ENCODE results near the gene ZNF142.

ZNF142 gene

DNA sequence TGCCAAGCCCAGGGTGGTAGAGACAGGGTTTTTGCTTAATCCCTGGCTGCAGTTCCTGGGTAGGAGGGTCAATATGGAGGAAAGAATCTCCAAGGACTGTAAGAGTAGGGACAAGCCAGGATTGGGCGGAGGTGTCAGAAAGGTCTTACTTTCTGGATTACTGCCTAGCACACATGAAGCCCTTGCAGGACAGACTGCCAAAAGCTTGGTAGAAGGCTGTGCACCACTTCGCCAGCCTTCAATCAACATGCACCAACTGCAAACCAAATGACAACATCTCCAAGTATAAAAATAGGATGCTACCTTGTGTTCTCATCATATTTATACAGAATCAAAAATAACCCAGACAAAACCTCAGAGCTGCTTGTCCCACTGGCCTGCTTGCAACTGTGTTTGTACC lies 3.7 kb downstream of the ZNF142 start:
- DNase-seq (ENCODE audit: low read depth in 2 of 2): no peak

DNA sequence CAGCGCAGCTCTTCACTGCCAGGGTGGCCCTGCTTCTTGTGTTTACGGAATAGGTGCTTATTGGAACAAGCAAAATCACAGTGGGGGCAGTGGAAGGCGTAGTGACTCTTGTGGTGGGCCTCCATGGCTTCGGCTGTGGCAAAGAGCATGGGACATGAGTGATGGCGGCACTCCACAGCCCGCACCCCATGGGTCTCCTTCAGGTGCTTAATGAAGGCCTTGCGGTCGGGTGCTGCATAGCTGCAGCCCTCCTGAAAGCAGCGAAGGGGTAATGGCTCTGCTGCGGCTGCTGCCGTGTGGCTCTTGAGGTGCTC lies 10.7 kb downstream of the ZNF142 start:
- no peak for DNase-seq (ENCODE audit: low read depth in 2 of 2)

DNA sequence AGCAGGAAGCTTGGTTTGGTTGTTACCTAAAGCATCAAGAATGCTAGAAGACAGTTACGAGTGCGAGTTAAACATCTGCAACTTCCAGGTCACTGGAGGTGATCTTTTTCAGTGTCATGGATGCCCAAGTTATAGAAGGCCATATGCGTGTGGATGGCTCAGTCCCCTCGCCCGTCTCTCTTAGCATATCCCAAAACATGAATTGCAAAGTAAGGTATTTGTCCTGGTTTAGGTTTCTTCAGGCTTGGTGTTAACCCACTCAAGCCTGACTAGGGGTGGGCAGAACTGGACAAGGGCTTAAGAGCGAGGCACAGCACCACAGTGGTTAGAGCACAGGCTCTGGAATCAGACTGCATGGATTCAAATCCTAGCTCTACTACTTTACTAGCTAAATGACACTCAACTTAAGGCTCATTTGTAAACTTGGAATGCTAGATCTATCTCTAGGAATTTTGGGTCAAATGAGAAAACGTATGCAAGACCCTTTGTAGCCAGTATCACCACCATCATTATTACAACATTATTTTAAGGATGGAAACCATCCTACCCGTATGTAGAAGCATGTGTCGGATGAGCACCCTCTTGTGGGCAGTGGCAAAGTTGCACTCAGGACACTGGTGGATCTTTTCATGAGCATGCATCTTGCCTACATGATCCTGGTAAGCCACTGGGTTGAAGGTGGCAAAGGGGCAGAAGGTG lies 11.2 kb downstream of the ZNF142 start:
- DNase-seq (ENCODE audit: low read depth in 2 of 2): peak; percentile 23

DNA sequence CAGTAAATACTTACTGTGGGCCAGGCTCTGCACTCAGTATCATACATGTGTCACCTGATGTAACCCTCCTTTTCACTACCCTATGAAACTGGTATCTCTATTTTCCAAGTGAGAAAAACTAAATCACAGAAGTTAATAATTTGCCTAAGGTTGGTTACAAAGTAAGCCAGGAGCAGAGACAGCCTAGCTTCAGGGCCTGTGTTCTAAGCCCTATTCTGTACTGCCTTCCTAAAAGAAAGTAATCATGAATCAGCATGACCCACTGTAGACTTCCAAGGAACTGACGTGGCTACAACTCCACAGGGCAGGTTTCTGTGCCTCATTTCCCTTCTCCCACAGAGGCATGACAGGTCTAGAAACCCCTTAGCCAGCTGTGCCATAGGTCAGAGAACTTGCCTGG lies 14.3 kb downstream of the ZNF142 start:
- no peak for DNase-seq (ENCODE audit: low read depth in 2 of 2)

DNA sequence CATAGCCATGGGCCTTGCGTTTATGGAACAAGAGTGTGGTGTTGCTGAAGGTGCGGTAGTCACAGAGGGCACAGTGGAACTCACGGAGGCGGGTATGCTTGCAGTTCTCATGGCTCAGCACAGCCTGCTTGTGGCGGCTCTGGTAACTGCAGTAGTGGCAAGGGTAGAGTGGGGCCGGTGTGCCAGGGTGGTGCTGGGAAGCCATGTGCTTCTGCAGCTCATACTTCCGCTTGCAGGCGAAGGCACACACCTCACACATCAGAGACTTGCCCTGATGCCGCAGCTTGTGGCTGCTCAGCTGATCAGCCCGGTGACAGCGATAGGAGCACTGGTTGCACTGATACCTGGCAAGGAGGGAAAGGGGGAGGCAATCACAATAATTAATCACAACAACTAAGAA lies 14.7 kb downstream of the ZNF142 start:
- DNase-seq (ENCODE audit: low read depth in 2 of 2): no peak

DNA sequence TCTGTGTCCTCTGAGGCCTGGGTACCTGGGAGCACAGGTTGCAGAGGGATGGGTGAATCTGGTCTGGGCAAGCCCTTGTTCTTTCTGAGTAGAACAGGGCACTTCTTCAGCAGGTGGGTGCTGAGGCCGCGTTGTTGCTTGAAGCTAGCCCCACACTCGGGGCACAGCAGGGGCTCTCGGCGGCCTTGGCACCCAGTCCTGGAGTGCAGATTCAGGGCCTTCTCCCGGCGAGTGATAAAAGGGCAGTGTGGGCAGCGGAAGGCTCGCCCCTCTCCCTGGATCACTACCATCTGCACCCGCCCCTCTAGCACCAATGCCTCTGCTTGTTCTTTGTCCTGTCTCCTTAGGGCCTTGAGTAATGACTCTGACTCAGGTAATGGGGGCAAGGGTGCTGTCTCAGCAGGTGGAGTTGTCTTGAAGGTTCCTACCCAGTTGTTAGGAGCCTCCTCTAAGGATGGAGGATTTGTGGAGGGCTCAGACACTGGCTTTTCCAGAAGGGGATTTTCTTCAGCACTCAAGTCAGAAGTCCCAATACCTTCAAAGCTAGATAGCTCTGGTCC lies 15.6 kb downstream of the ZNF142 start:
- no peak for DNase-seq (ENCODE audit: low read depth in 2 of 2)

DNA sequence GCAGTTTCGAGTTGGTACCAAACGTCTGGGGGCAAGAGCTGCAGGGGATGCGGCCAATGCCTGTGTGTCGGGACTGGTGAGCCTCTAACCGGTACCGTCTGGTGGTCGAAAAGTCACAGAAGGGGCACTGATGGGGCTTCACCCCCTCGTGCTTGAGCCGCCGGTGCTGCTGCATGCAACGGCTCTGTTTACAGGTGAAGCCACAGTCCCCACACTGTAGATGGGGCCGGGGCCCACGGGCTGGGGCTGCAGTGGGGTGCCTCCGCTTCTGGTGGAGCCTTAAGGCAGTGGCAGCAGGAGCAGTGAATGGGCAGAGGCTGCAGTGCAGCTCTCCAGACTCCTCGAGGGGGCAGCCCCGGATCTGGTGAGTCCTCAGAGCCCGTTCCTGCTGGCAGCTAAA lies 16.6 kb downstream of the ZNF142 start:
- DNase-seq (ENCODE audit: low read depth in 2 of 2): no peak

DNA sequence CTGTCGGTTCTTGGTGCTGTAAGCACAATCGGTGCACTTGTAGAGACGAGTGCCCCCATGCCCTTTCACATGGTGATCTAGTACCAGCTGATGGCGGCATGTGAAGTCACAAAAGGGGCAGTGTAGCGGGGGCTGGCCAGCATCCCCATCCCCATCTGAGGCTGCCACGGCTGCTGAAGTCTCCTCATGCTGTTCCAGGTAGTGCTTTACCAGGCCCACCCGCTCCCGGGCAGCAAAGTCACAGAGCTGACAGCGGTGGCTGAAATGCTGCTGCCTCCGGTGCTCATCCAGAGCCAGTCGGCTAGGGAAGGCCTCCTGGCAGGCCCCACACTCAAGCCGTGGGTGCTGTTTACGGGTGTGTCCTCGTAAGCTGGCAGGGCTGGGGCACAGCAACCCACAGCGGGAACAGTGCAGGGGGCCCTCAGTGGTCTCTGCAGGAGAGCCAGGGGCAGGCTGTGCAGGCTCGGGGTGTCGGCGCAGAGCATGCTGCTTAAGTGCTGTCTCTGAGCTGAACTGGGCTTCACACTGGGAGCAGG lies 17.2 kb downstream of the ZNF142 start:
- no peak for DNase-seq (ENCODE audit: low read depth in 2 of 2)

DNA sequence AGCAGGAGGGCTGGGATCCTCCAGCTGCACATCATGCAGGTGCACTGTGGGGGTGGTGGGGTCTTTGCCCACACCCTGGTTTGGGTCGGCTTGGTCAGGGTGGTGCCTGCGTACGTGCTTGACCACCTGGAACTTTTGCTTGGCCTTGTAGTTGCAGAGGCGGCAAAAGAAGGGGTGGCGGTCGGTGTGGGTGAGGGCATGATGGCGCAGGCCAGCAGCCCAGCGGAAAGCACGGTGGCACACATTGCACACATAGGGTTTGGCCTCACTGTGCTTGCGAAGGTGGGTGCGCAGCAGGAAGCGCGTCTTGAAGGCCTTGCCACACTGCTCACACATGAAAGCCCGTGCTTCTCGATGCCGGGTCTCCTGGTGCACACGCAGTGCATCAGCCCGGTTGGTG lies 21.1 kb downstream of the ZNF142 start:
- no peak for DNase-seq (ENCODE audit: low read depth in 2 of 2)

DNA sequence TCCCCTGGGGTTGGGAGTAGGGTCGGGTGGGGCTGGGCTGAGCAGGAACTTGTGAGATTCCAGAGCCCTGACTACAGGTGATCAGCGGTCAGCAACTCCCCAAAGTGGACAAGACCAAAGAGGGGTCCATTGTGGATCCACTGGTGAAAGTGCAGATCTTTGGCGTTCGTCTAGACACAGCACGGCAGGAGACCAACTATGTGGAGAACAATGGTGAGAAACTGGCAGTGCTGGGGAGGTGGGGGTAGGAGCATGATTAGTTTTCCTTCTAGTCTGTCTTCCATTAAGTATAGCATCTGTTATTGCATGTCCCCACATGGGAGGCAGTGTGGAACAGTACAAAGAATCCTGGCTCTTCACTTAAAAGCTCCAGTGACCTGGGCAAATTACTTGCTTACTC lies 23.7 kb downstream of the ZNF142 start:
- no peak for DNase-seq (ENCODE audit: low read depth in 2 of 2)

DNA sequence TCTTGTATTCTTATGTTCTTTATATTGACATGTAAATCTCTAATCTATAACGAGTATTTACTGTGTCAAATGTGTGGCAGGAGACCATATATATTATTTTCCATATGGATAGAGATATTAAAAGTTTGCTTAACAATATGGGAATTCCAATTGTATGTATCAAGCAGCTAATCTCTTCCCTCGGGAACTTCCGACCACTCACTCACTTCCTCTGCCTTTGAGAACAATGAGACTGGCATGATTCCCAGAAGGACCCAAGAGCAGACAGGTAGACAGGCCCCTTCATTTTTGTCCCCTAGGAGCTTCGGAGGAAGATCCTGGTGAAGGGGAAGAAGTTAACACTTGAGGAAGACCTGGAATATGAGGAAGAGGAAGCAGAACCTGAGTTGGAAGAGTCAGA lies 27.6 kb downstream of the ZNF142 start:
- no peak for DNase-seq (ENCODE audit: low read depth in 2 of 2)

DNA sequence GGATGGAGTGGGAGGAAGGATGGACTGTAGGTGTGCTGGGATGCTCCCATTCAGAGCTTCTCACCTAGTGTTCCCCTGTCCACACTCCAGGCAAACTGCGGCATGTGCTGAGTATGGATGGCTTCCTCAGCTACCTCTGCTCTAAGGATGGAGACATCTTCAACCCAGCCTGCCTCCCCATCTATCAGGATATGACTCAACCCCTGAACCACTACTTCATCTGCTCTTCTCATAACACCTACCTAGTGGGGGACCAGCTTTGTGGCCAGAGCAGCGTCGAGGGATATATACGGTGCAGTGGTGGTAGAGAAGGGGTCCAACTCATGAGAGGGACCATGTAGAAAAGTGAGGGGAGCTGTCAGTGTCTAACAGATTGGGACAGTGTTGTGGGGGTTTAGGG lies 31.5 kb downstream of the ZNF142 start:
- no peak for DNase-seq (ENCODE audit: low read depth in 2 of 2)

DNA sequence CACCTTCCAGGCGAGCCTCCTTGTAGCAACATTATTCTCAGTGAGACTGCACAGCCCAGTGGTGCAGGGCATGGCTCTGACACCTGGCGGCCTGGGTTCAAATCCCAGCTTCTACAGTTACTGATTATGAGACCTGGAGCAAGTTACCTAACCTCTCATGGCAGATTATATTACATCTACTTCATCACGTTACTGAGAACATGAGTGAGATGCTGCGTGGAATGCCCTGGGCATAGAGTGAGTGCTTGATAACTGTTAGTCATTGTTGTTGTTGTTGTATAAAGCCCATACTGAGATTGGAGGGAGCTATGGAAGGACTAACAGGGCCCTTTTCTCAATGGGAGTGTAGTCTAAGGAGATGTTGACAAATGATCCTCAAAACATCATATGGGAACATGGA lies 33.1 kb downstream of the ZNF142 start:
- no peak for DNase-seq (ENCODE audit: low read depth in 2 of 2)

DNA sequence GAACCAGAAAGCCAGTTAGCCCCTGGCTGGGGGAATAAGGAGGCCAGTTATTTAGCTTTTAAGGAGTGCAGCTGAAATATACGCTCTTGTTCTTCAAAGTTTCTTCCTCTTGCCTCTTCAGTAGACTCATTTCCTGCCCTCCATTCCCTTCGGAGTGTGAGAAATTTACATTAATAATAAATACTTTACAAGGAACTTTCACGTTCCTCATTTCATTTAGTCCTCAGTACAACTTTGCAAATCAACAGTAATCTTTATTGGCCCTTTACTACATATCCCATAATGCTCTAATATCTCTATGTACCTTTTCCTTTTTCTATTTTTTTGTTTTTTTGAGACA lies 36.1 kb downstream of the ZNF142 start:
- no peak for DNase-seq (ENCODE audit: low read depth in 2 of 2)

DNA sequence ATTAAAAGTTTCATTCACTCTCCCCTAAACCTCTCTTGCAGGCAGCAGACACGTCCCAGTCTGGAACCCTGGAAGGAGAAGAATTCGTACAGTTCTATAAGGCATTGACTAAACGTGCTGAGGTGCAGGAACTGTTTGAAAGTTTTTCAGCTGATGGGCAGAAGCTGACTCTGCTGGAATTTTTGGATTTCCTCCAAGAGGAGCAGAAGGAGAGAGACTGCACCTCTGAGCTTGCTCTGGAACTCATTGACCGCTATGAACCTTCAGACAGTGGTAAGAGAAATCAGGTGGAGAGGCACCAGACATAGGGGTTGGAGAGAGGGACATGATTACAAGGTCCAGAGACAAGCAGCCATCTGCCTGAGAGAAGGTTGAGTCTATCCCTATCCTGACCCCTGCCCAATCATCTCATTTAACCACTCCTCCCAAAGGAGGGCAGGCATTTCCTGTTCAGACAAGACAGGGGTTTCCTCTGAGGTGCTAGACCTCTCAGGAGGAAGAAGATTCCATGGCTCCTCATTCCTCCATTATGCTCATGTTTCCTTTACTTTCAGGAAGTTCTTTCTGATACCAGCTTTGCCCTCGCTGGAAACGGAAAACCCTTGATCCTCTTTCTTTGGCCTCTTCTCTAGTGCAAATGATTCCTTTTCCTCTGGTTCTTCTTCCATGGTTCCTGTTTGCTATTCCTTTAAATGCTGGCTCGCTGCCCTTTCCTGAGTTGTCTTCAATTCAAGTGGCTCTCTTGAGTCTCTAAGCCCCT lies 36.6 kb downstream of the ZNF142 start:
- no peak for DNase-seq (ENCODE audit: low read depth in 2 of 2)

DNA sequence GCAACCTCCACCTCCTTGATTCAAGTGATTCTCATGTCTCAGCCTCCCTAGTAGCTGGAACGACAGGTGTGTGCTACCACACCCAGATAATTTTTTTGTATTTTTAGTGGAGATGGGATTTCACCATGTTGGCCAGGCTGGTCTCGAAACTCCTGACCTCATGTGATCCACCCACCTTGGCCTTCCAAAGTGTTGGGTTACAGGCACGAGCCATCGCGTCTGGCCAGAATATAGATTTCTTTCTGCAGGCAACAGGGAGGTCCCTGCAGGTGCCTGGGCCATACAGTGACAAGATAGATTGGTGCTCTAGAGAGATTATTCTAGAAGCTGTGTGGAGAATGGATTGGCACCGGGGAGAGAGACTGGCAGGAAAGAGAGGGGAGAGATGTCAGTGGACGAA lies 38.4 kb downstream of the ZNF142 start:
- no peak for DNase-seq (ENCODE audit: low read depth in 2 of 2)

DNA sequence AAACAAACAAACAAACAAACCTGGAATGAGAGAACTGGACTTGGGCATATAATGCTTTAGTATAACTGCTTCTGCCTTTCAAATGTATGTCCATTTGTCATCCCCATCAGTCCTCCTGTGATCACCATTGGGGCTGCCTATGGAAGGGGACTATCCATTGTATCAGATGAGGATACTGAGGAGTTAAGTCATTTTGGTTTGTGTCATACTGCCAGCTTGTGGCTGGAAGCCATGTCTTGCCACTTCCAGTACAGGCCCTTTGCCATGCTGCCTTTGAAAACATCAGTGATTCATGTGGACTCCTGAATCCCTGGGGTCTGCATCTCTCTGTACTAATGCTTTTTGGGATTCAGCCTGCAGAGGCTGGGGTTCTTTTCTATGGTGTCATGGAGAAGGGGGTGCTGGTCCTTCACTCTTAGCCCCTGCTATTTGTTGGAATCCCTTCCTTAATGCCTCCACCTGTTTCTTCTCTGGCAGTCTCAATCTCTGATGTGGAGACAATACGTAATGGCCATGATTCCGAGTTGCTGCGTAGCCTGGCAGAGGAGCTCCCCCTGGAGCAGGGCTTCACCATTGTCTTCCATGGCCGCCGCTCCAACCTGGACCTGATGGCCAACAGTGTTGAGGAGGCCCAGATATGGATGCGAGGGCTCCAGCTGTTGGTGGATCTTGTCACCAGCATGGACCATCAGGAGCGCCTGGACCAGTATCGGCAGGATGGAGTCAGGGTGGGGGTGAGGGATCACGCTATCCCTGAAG lies 41.1 kb downstream of the ZNF142 start:
- no peak for DNase-seq (ENCODE audit: low read depth in 2 of 2)

DNA sequence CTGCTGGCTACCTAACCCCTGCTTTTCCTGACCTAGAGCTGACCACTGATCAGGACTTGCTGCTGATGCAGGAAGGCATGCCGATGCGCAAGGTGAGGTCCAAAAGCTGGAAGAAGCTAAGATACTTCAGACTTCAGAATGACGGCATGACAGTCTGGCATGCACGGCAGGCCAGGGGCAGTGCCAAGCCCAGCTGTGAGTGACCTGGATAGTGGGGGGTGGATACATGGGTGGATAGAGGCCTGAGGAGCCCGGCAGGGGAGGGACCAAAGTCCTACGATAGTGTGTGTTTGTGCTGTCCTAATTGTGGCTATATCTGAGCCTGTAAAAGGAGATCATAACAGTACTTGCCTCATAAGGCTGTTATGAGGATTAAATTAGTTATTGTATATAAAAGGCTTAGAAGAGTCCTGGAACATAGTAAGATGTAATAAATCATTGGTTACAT lies 43.5 kb downstream of the ZNF142 start:
- DNase-seq (ENCODE audit: low read depth in 2 of 2): no peak

DNA sequence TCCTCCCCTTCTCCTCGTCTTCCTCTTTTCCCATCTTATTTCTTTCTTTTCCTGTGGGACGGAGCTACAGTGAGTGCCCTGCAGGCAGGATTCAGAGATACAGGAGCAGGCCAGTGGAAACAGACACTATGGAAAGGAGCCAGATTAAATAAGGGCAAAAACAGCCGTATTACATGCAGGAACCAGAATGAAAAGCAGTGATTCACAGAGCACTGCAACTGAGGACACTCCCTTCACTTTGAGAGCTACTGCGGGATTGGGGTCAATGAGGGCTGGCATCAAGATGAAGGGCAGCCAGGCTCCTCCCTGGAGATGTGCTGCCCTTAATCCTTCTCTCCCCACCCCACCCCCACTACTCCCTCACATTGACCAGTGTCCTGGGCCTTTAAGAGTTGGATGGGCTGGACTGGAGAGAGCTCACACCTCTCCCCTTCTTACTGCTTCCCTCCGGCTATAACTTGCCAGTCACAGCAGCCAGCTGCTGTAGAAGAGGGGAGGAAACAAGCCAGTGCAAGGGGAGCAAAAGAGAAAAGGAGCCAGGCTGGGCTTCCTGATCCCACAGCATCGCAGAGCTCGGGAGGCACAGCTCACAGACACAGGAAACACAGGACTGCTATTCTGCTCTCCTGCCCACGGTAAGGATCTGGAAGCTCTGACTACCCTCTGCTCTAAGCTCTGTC lies 51.8 kb downstream of the ZNF142 start, which contains the start of gene PLCD4:
TSS of gene PLCD4 (plus strand) at position 464 of the 680 bp plus-strand sequence. CDS start 7,841 bp downstream, outside the sequence.
- no peak for DNase-seq (ENCODE audit: low read depth in 2 of 2)

DNA sequence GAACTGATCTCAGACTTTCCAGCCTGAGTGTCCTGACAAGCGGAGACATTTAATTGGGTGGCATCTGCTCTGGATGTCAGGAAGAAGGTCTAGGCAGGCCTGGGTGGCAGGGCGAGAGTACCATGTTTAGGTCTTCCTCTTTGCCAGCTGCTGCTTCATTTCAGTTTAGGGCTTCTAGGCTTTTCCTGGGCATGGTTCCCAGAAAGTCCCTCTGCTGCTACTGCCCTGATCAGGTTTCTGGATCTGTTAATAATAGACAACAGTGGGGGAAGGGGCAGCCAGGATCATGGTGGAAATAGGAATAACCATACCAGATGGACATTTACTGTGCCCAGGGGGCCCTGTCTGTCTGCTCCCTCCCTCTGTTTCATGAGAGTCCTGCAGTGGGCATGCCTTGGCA lies 54.0 kb downstream of the ZNF142 start:
- no peak for DNase-seq (ENCODE audit: low read depth in 2 of 2)

Data from activated CD4-positive, alpha-beta T cell treated with anti-CD3 and anti-CD28 coated beads for 24 hours (primary cell).